Right atrium auricular region (tissue), 2 donors: ENCODE results near the gene TMA7B. TPM values are rescaled to one million over a fixed set of nuclear protein-coding genes. Genes with fewer than 3 reads are reported as not detected.

Experiments
- DNase-seq: peaks from one replicate; pipeline ENCODE4 v3.0.0-alpha.2; 2019; ENCODE audit warnings: low spot score
- H3K27ac ChIP-seq, 2 donors: fragments of 200-600 bp; sonication (generic); 1 replicate in 1 of 2; 2 replicates in 1 of 2; pipeline ENCODE4 v1.5.1; 2016 to 2019
- H3K27me3 ChIP-seq, 2 donors: fragments of 200-600 bp; sonication (generic); one replicate each; pipeline versions ENCODE4 v1.5.1 to v1.6.0; 2017 to 2019
- H3K36me3 ChIP-seq: fragments of 200-600 bp; sonication (generic); one replicate; pipeline ENCODE4 v1.5.1; 2016
- H3K4me1 ChIP-seq, 2 donors: fragments of 200-600 bp; sonication (generic); one replicate each; pipeline versions ENCODE4 v1.5.1 to v1.6.0; 2017 to 2019
- H3K4me3 ChIP-seq, 2 donors: fragments of 200-600 bp; sonication (generic); 1 replicate in 1 of 2; 2 replicates in 1 of 2; pipeline ENCODE4 v1.5.1; 2017 to 2019; ENCODE audit warnings: mild to moderate bottlenecking in 1 of 2, moderate library complexity in 1 of 2
- H3K9me3 ChIP-seq, 2 donors: fragments of 200-600 bp; sonication (generic); one replicate each; pipeline ENCODE4 v1.5.1; 2019
- total RNA-seq, 2 donors: library from RNA; depleted of rRNA; stranded (reverse); fragments of >200 nt; gene quantifications; one replicate each; pipeline ENCODE4 v1.1.0, GENCODE V29; 2016
- TF ChIP-seq, protein P1 (sequence below), 2 donors: fragments of 200-600 bp; sonication (generic); IDR thresholded peaks; one replicate each; pipeline ENCODE4 v1.5.1; 2019; ENCODE audit warnings: antibody characterized with exemption in 2 of 2

TMA7B gene
- total RNA-seq, 2 donors from 2014 or later, result not detected

DNA sequence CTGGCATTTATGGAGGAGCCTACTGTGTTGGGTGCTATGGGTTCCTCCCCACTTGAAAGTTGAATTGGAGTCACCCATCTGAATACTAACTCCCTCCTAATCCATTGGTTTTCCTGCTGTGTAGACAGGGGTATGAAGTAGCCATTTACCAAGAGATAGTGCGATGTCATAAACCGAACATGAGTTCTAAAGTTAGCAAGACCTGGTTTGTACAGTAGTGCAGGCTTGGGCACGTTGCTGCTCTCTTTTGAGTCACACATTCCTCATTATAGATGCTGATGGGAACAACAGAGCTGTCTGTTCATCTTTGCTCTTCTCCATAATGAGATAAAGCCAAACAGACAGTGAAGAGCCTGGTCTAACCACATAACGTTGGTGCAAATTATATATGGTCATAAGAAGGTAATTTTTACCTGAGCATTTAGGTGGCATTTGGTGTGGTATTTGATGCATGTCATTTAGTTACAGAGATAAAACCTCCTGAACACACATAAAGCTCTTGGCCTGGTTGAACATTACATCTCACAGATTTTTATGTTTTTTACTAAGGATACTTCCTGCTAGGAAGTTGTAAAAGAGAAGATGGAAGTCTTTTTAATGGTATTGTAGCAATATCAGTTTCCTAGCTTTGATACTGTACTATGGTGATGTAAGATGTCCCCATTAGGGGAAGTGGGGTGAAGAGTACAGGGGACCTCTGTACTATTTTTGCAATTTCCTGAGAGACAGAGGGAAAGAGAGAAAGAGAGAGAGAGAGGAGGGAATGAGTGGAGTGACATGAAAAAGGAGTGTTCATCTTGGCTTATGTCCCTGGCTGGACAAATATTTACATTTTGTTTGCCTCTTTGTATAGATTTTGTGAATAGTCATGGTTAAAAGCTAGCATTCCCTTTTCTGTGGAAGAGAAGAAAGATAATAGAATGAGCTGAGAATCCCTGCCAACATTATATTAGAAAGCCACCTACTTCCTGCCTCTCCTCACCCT lies 31.4 kb upstream of the TMA7B start:
- no peak overlapping the region for H3K27ac ChIP-seq
- H3K4me3 ChIP-seq, result no peak overlapping the region
- no peaks in the 10 kb centered on the region for H3K9me3 ChIP-seq
- H3K4me1 ChIP-seq, result no peaks in the 10 kb centered on the region
- H3K36me3 ChIP-seq, result no peaks in the 10 kb centered on the region
- TF ChIP-seq, protein P1, sequence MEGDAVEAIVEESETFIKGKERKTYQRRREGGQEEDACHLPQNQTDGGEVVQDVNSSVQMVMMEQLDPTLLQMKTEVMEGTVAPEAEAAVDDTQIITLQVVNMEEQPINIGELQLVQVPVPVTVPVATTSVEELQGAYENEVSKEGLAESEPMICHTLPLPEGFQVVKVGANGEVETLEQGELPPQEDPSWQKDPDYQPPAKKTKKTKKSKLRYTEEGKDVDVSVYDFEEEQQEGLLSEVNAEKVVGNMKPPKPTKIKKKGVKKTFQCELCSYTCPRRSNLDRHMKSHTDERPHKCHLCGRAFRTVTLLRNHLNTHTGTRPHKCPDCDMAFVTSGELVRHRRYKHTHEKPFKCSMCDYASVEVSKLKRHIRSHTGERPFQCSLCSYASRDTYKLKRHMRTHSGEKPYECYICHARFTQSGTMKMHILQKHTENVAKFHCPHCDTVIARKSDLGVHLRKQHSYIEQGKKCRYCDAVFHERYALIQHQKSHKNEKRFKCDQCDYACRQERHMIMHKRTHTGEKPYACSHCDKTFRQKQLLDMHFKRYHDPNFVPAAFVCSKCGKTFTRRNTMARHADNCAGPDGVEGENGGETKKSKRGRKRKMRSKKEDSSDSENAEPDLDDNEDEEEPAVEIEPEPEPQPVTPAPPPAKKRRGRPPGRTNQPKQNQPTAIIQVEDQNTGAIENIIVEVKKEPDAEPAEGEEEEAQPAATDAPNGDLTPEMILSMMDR (IDR thresholded peaks at IDR 0.05), result no peak
- no peak for DNase-seq
- H3K27me3 ChIP-seq, result no peaks in the 10 kb centered on the region

DNA sequence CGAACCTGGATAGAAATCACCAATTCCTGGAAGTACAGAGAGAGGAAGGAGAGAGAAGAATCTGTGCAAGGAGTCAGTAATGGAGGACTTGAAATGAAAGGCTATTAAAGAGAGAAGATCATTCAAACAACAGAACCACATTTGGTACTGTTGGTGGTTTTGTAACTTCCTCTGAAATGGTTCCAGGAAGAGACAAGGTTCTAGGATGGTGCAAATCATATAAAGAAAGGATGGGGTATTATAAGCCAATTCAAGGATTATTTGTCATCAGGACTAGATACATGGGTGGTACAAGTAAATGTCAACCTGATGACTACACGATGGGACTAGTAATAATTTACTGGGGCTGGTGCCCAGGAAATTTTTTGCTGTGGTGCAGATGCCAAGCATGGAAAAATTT lies 28.9 kb upstream of the TMA7B start:
- Histone ChIP-seq H3K4me1 (no peaks in the 10 kb centered on the region), H3K4me3 (no peak overlapping the region), H3K27ac (no peak overlapping the region), H3K9me3 (no peaks in the 10 kb centered on the region), H3K27me3 (no peaks in the 10 kb centered on the region), H3K36me3 (no peaks in the 10 kb centered on the region)
- TF ChIP-seq, protein P1 (IDR thresholded peaks at IDR 0.05), result no peak
- no peak for DNase-seq

DNA sequence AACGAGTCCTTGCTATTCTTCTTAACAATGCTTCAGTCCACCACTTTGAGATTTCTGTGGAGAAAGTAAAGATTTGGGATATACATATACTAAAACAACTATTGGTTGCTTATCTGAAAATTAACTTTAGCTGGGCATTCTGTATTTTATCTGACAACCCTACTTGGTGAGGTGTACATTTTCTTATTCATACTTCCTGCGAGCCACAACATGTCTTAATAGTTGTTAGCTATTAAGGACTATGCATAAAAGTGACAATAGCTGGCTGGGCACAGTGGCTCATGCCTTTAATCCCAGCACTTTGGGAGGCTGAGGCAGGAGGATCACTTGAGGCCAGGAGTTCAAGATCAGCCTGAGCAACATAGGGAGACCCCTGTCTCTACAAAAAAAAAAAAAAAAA lies 28.0 kb upstream of the TMA7B start:
- Histone ChIP-seq H3K27me3 (no peaks in the 10 kb centered on the region), H3K36me3 (no peaks in the 10 kb centered on the region), H3K4me3 (no peak overlapping the region), H3K9me3 (no peaks in the 10 kb centered on the region), H3K4me1 (no peaks in the 10 kb centered on the region), H3K27ac (no peak overlapping the region)
- DNase-seq, result no peak
- TF ChIP-seq, protein P1 (IDR thresholded peaks at IDR 0.05), result no peak

DNA sequence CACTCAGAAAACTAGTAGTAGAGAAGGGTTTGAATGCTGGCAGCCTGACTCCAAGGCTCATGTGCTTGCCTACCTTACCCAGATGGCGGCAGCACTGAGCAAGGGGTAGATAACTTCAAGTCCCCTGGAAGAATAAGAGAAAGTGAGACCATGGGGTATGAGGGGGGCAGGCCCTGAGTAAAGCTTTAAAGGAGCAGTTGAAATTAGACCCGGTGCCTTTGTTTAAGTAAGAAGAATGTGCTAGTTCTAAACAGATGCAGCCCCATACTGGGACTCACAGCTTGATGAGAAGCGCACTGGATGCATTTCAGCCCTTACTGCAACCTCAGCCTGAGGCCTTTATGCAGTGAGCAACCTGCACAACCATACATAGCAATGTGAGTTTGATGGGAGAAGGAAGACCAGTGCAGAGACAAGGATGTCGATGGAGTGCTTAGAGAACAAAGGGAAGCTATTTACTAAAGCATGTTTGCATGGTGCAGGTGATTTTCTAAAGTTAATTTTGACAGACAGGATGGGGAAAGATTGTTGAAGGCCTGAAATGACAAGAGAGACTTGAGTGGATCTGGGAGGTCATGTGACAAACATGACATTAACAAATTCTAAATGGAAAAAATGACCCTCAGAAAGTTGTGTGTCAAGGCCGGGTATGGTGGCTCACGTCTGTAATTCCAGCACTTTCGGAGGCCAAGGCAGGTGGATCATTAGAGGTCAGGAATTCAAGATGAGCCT lies 27.1 kb upstream of the TMA7B start:
- Histone ChIP-seq H3K36me3 (no peaks in the 10 kb centered on the region), H3K9me3 (no peaks in the 10 kb centered on the region), H3K27ac (no peak overlapping the region), H3K4me1 (no peaks in the 10 kb centered on the region), H3K4me3 (no peak overlapping the region), H3K27me3 (no peaks in the 10 kb centered on the region)
- TF ChIP-seq, protein P1 (IDR thresholded peaks at IDR 0.05), result peak in 1 of 2 donors; percentile 60
- DNase-seq, result no peak

DNA sequence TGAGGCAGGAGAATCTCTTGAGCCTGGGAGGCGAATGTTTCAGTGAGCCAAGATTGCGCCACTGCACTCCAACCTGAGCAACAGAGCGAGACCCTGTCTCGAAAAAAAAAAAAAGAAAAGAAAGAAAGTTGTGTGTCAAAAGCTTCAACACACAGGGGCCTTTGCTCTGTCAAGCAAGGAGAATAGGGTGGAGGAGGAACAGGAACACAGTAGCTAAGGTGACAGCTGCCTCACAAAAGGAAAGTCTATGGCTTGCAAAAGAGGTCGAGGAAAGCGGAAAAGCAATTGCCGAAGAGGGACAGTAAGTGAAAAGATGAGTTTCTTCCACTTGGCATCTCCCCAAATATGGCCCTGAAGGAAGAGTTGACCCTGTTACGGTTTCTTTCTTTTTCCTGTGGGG lies 26.5 kb upstream of the TMA7B start:
- H3K4me1 ChIP-seq, result no peaks in the 10 kb centered on the region
- no peak overlapping the region for H3K4me3 ChIP-seq
- H3K27ac ChIP-seq, result no peak overlapping the region
- H3K27me3 ChIP-seq, result no peaks in the 10 kb centered on the region
- no peaks in the 10 kb centered on the region for H3K36me3 ChIP-seq
- DNase-seq, result no peak
- H3K9me3 ChIP-seq, result no peaks in the 10 kb centered on the region
- TF ChIP-seq, protein P1 (IDR thresholded peaks at IDR 0.05), result no peak
